ENCODE data around the gene CDH9. TPM values are rescaled to one million over a fixed set of nuclear protein-coding genes. Genes with fewer than 3 reads are reported as not detected.

Gene CDH9
- total and polyA plus RNA-seq, 2 of the 13 experiments (the other 11 are each of a cell fraction or from before 2014, with no cell fraction given), result 0.03 to 0.24 TPM

- FAIRE-seq, result no peak
- 43% methylated on average over 5 of the region's 5 CpGs for WGBS (ENCODE audit: low lambda C conversion rate)
- ChIA-PET CTCF (ENCODE audit: low intra/inter-chr PET ratio, low total read pairs) (no interaction called here), POLR2A (no interaction called here)
- in situ Hi-C loops (cut with HindIII; ENCODE audit: extremely low pct_ligation_motif_present, low pct_unique_long_range_greater_than_20kb), result no loop called here
- TF ChIP-seq STAG1 (CRISPR knock-in tag; IDR thresholded peaks at IDR 0.05) (no peak), POLR2G (IDR thresholded peaks at IDR 0.05; ENCODE audit: low read depth, low read length) (no peak), IRF2 (CRISPR knock-in tag; IDR thresholded peaks at IDR 0.05) (no peak), SAP130 (CRISPR knock-in tag; IDR thresholded peaks at IDR 0.05; ENCODE audit: low read depth) (no peak), ZNF780A (CRISPR knock-in tag; IDR thresholded peaks at IDR 0.05) (no peak), NFYB (CRISPR knock-in tag; IDR thresholded peaks at IDR 0.05) (no peak), STAT5B (CRISPR knock-in tag; IDR thresholded peaks at IDR 0.05) (no peak), ZNF770 (CRISPR knock-in tag; IDR thresholded peaks at IDR 0.05) (no peak), HDAC6 (IDR thresholded peaks at IDR 0.05; ENCODE audit: low read depth, low read length) (no peak), PBX2 (CRISPR knock-in tag; IDR thresholded peaks at IDR 0.05) (no peak)
- Histone ChIP-seq H3K79me2 (ENCODE audit: insufficient read depth, low read length) (no peaks in the 10 kb centered on the region), H3K4me3 (replicated peaks in 1 of 3; ENCODE audit: insufficient read depth in 1 of 3, low read depth in 2 of 3, low read length in 3 of 3) (no peak overlapping the region), H3K9me3 (ENCODE audit: low read length) (no peaks in the 10 kb centered on the region), H4K20me1 (ENCODE audit: insufficient read depth, low read length) (no peaks in the 10 kb centered on the region), H3K27ac (ENCODE audit: extremely low read length, insufficient read depth, low read length) (no peak overlapping the region), H3K4me1 (ENCODE audit: insufficient read depth, low read length) (no peaks in the 10 kb centered on the region), H3K9ac (ENCODE audit: insufficient read depth, low read depth, low read length) (no peak overlapping the region), H3K4me2 (ENCODE audit: low read depth, low read length) (no peak overlapping the region), H3K27me3 (ENCODE audit: control insufficient read depth in 1 of 2, insufficient read depth in 2 of 2, low read length in 2 of 2) (no peaks in the 10 kb centered on the region), H3K36me3 (replicated peaks in 1 of 2; ENCODE audit: control insufficient read depth in 1 of 2, insufficient read depth in 2 of 2, low read length in 2 of 2) (no peaks in the 10 kb centered on the region), H2AFZ (ENCODE audit: low read length) (no peak overlapping the region)
- no peak for ATAC-seq
- no TSS peak for BruUV-seq (replicated peaks)
- no peak for DNase-seq (ENCODE audit: low spot score)
- intact Hi-C loops (cut with micrococcal nuclease; ENCODE audit: unreplicated experiment), result no loop called here
Measured at GRCh38 chr5:26883375-26883774, 155.0 kb downstream of the CDH9 start.

Data from HepG2 (cell line).